ENCODE measurements around the gene STAT3.

DNA sequence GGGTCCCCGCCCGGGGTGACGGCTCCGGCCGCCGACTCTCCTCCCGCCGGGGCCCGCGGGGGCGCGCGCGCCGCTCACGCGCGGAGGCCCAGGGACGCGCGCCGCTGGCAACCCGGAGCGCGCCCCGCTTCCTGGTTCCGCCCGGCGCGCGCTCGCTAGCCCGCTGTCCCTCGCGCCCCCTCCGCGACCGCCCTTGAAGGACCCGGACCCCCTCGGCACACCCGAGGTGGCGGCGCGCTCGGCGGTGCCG is 112.0 kb downstream of the STAT3 start, which contains the start of gene STAT5B:
- no peak for TF ChIP-seq CTCF (IDR thresholded peaks at IDR 0.05)
- peak in 2 of 3 donors; percentile 23 to 55 for TF ChIP-seq POLR2A (IDR thresholded peaks at IDR 0.05)
